ENCODE data around the gene JAGN1.
"Not testable (repeated sequence)": the region's sequence is repeated elsewhere in the genome, so short reads cannot be mapped to it uniquely, and the experiment has no call there.

Gene JAGN1

DNA sequence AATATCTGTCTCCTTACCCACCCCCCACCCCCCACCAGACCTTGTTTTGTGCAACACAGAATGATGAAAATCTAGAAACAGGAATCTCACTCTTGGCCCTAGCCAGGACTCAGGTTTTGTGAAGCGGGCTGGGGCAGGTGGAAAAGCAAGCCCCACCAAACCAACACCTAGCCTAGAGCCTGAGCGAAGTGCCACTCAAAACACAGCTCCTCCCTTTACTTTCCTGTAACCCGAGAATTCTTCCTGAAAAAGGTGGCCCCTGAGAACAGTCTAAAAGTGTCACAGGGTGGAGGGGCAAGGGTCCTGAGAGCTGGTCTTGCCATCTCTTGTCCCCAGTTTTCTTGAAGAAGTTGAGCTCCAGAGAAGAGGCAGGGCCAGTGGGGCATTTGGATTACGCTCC, 29.2 kb upstream of the JAGN1 start:
- no peaks in the 10 kb centered on the region for H3K9me3 Mint-ChIP-seq
- no peak overlapping the region for H3K4me3 Mint-ChIP-seq
- peaks cover 3 to 6% of the 10 kb centered on the region in 2 donors for H3K4me1 Mint-ChIP-seq
- no peaks in the 10 kb centered on the region for H3K36me3 Mint-ChIP-seq
- DNase-seq: no peak
- H3K27ac Mint-ChIP-seq: no peak overlapping the region
- peaks cover 7 to 16% of the 10 kb centered on the region in 2 donors for H3K27me3 Mint-ChIP-seq
- ATAC-seq (replicated peaks): no peak

DNA sequence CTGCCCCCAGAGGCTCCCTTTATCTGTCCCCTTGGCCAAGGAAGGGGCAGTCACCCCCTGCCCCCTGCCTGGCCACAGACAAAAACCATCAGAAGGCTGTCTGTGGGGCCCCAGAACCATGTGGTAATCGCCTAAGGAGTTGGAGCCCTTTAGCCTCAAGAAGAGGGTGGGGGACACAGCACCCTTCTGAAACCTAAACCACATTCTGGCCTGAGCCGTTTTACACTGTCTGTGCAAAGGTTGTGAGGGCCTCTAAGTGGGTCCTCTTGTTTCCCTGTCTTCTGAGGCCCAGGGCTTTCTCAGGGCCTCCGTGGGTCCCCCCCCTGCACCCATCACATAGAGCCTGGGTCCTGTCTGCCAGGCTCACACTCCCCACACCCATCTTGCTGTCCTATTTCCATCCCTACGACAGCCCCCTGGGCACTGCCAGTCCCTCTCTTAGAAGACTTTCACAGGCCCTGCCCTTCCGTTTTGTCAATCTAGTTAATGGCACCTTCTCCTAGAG, 28.7 kb upstream of the JAGN1 start:
- Mint-ChIP-seq H3K27me3 (peaks cover 7 to 16% of the 10 kb centered on the region in 2 donors), H3K4me3 (no peak overlapping the region)

DNA sequence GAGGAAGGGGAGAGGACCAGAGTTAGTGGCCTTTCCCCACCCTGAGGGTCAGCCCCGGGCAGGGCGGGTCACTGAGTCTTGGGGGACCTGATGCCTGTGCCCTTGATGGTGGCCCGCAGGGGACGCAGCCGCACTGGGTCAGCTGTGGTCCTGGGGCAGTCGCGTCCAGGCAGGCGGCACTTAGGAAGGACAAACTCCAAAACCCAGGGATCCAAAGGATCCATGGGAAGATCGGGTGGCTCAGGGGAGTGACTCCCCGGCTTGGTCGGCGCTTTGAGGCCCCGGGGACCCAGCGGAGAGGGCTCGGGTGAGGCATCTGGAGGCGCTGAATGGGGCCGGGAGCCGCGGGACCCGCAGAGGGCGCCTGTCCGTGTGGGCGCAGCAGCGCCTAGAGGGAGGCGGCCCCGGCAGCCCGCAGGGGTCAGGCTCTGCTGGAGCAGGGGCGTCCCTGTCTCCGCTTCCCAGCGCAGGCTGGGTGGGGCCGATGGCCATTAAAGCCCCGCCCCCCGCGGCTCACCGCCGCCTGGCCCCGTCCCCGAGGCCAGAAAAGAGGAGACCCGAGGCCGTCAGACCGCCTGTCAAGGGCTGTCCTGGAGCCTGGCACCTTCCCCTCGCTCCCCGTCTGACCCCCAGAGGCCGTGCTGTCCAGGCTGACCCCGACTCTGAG, 27.9 kb upstream of the JAGN1 start:
- no peaks in the 10 kb centered on the region for H3K9me3 Mint-ChIP-seq
- peaks cover 3 to 6% of the 10 kb centered on the region in 2 donors for H3K4me1 Mint-ChIP-seq
- H3K27me3 Mint-ChIP-seq: peaks cover 7 to 16% of the 10 kb centered on the region in 2 donors
- H3K36me3 Mint-ChIP-seq: no peaks in the 10 kb centered on the region
- H3K4me3 Mint-ChIP-seq: peak overlapping the region in 1 of 2 donors; percentile 70
- ATAC-seq (replicated peaks) (peak; percentile 82 to 88), DNase-seq (no peak)
- H3K27ac Mint-ChIP-seq: no peak overlapping the region

More for the DNA sequence above, 28.7 kb upstream of the JAGN1 start:
- DNase-seq (no peak), ATAC-seq (replicated peaks) (no peak)
- H3K9me3 Mint-ChIP-seq: no peaks in the 10 kb centered on the region
- H3K27ac Mint-ChIP-seq: no peak overlapping the region
- H3K4me1 Mint-ChIP-seq: peaks cover 3 to 6% of the 10 kb centered on the region in 2 donors
- no peaks in the 10 kb centered on the region for H3K36me3 Mint-ChIP-seq

DNA sequence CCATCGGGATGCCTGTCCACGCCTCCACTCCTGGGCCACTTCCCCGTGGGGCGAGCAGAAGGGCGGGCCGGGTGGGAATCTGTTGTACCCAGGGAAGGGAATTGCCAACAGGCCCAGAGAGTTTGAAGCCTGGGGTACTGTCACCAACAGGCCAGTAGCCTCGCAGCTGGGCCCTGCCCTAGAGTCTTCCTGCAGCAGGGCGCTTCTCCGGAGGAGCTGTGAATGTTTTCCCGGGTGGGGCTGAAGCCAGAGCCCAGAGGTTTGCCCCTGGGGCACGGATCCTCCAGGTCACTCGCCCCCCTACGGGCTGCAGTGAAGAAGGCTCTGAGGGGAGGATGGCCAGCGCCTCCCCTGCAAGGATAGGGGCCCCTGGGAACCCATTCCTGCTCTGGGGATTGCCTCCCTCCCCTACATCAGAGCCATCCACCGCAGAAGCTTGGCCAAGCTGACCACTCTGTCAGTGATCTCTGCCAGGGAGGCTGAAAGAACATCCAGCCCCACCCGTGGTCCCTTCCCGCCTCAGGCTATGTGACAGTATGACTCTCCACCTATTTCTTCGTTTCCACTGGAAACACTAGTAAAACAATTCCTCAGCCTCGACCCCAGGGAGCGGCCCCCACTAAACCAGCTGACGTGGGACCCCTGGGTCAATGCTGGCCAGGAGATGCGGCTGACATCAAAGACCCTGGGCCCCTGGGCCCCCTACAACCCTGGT, 27.2 kb upstream of the JAGN1 start:
- no peaks in the 10 kb centered on the region for H3K36me3 Mint-ChIP-seq
- no peak for DNase-seq
- H3K27me3 Mint-ChIP-seq: peaks cover 7 to 16% of the 10 kb centered on the region in 2 donors
- no peaks in the 10 kb centered on the region for H3K9me3 Mint-ChIP-seq
- ATAC-seq (replicated peaks): no peak
- H3K4me3 Mint-ChIP-seq: no peak overlapping the region
- H3K27ac Mint-ChIP-seq: no peak overlapping the region
- peaks cover 3 to 6% of the 10 kb centered on the region in 2 donors for H3K4me1 Mint-ChIP-seq

DNA sequence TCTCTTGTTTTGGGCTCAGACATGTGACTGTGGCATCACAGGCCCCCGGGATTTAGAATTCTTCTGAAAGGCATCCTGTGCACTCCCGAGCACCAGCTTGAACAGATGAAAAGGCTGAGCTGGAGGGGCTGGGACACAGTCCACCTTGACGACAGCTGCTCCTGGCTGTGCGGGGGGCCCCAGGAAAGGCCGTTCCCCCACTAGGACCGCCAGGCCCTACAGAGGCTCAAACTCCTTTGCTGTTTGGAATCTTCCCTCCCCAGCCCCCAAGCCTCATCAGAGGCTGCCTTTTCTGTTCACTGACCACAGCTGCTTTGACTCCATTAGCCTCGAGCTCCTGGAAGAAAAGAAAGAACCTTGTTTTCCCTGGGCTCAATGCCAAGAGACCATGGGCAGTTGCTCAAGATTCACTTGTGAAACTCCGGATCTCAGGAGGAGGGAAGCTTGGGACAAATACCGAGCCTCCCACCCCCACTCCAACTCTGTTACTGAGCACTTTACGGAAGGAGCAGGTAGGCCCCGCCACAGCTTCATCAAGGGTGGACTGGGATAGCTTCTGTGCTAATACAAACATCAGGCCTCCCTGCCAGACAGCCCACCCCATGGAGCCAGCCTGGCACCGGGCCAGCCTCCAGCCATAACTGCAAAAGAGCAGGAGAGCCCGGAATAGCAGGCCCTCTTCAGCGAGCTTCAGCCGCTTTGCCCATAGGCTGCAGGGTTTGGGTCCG, 26.0 kb upstream of the JAGN1 start:
- H3K9me3 Mint-ChIP-seq: no peaks in the 10 kb centered on the region
- peaks cover 3 to 6% of the 10 kb centered on the region in 2 donors for H3K4me1 Mint-ChIP-seq
- H3K27ac Mint-ChIP-seq: no peak overlapping the region
- H3K36me3 Mint-ChIP-seq: no peaks in the 10 kb centered on the region
- H3K4me3 Mint-ChIP-seq: no peak overlapping the region
- no peak for ATAC-seq (replicated peaks)
- DNase-seq: no peak
- H3K27me3 Mint-ChIP-seq: peaks cover 7 to 16% of the 10 kb centered on the region in 2 donors

DNA sequence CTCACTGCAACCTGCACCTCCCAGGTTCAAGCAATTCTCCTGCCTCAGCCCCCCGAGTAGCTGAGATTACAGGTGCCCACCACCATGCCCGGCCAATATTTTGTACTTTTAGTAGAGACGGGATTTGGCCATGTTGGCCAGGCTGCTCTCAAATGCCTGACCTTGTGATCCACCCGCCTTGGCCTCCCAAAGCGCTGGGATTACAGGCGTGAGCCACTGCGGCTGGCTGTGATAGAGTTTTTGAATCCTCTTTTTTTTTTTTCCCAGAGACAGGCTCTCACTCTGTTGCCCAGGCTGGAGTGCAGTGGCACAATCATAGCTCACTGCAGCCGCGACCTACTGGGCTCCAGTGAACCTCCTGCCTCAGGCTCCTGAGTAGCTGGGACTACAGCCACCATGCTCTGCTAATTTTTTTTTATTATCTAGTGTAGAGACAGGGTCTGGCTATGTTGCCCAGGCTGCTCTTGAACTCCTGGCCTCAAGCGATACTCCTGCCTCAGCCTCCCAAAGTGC, 25.2 kb upstream of the JAGN1 start:
- H3K4me3 Mint-ChIP-seq; H3K9me3 Mint-ChIP-seq; DNase-seq; H3K36me3 Mint-ChIP-seq; H3K4me1 Mint-ChIP-seq; ATAC-seq (replicated peaks); H3K27ac Mint-ChIP-seq: not testable (repeated sequence)
- H3K27me3 Mint-ChIP-seq: peaks cover 7 to 16% of the 10 kb centered on the region in 2 donors

DNA sequence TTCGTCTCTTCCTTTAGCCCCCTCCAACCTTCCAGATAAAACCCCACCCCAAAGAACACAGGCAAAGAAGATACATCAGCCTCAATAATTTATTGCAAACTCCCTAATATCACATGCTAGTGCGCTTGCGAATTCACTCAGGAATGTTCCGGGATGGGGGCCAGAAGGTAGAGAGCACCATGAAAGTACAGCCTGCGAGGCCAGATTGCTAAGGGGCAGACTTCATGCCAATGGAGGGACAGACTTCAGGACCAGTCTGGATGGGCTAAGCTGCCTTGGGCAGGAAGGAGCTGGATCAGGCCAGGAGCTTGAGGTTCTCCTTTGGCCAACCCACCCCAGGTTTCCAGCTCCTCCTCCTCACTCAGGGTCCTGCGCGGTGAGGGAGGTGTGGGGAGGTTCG, 23.8 kb upstream of the JAGN1 start:
- H3K27ac Mint-ChIP-seq: no peak overlapping the region
- no peak for DNase-seq
- no peaks in the 10 kb centered on the region for H3K36me3 Mint-ChIP-seq
- peaks cover 7 to 15% of the 10 kb centered on the region in 2 donors for H3K27me3 Mint-ChIP-seq
- no peak overlapping the region for H3K4me3 Mint-ChIP-seq
- peaks cover 3 to 6% of the 10 kb centered on the region in 2 donors for H3K4me1 Mint-ChIP-seq
- no peaks in the 10 kb centered on the region for H3K9me3 Mint-ChIP-seq
- ATAC-seq (replicated peaks): no peak

DNA sequence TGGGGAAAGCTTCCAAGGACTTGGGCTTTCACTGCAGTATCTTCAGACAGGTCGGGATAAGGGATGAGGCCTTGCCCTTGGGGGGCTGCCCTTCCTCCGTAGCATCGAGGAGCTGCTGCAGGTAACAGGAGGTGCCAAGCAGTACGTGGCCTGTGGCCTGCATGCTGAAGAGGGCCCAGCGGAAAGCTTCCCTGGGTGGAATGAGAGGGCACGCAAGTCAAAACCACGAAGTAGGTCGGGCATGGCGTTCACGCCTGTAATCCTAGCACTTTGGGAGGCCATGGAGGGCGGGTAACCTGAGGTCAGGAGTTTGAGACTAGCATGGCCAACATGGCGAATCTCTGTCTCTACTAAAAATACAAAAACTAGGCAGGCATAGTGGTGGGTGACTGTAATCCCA, 23.3 kb upstream of the JAGN1 start:
- no peak for ATAC-seq (replicated peaks)
- Mint-ChIP-seq H3K4me3 (no peak overlapping the region), H3K36me3 (no peaks in the 10 kb centered on the region), H3K9me3 (no peaks in the 10 kb centered on the region), H3K4me1 (peaks cover 3 to 4% of the 10 kb centered on the region in 2 donors), H3K27ac (no peak overlapping the region), H3K27me3 (peaks cover 3 to 10% of the 10 kb centered on the region in 2 donors)
- DNase-seq: no peak

DNA sequence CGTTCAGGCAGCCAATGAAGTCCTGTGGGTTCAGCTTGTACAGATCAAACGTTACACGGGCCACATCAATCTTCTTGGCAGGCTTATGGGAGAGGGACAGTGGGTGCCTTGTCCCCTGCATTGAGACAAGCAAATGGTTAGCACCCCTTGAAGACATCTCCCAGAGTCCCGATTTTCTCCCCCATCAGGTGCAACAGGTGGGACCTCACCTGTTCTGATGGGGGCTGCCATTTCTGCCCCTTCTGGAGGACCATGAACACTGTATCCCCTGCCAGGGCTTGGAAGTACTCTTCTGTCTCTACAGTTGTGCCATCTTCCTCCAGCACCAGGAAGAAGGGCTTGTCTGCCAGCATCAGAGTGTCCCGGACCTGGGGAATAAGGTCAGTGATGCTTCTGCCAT, 20.5 kb upstream of the JAGN1 start:
- Mint-ChIP-seq H3K27me3 (no peaks in the 10 kb centered on the region), H3K4me3 (no peak overlapping the region), H3K27ac (no peak overlapping the region), H3K4me1 (no peaks in the 10 kb centered on the region), H3K36me3 (no peaks in the 10 kb centered on the region), H3K9me3 (no peaks in the 10 kb centered on the region)
- ATAC-seq (replicated peaks) (no peak), DNase-seq (no peak)

DNA sequence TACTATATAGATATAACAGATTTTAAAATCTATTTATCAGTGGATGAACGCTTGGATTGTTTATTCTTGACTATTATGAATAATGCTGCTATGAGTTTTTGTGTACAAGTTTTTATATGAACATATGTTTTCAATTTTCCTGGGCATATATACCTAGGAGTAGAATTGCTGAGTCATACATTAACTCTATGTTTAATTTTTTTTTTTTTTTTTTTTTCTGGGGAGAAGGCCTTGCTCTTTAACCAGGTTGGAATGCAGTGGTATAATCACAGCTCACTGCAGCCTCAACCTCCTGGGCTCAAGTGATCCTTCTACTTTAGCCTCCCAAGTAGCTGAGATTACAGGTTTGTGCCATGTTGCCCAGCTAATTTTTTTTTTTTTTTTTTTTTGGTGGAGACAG, 19.4 kb upstream of the JAGN1 start:
- Mint-ChIP-seq H3K27me3 (peaks cover 0 to 3% of the 10 kb centered on the region in 2 donors), H3K36me3 (no peaks in the 10 kb centered on the region), H3K9me3 (no peaks in the 10 kb centered on the region), H3K4me3 (no peak overlapping the region), H3K4me1 (no peaks in the 10 kb centered on the region), H3K27ac (no peak overlapping the region)
- no peak for ATAC-seq (replicated peaks)
- no peak for DNase-seq

DNA sequence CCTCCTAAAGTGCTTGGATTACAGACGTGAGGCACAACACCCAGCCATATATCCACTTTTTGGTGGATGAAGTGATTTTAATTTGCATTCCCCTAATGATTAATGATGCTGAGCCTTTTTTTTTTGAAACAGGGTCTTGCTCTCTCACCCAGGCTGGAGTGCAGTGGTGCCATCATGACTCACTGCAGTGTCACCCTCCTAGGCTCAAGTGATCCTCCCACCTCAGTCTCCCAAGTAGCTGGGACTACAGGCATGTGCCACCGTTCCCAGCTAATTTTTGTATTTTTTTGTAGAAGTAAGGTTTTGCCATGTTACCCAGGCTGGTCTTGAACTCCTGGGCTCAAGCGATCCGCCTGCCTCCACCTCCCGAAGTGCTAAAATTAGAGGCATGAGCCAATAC, 18.3 kb upstream of the JAGN1 start:
- ATAC-seq (replicated peaks); H3K27ac Mint-ChIP-seq; H3K9me3 Mint-ChIP-seq; H3K4me3 Mint-ChIP-seq; H3K4me1 Mint-ChIP-seq; H3K36me3 Mint-ChIP-seq; DNase-seq; H3K27me3 Mint-ChIP-seq: not testable (repeated sequence)

DNA sequence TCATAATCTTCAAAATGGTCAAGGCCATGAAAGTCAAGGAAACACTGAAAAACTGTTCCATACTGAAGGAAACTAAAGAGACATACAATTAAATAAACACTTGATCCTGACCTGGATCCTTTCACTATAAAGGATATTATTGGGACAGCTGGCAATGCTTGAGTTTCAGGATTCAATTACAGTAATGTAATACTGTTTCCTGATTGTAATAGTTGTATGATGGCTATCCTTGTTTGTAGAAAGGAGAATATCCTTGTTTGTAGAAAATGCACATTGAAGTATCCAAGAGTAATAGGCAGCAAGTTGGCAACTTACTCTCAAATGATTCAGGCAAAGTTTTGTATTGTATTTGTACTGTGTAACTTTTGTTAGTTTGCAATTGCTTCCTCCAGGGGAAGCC, 15.0 kb upstream of the JAGN1 start:
- no peaks in the 10 kb centered on the region for H3K36me3 Mint-ChIP-seq
- H3K4me3 Mint-ChIP-seq: no peak overlapping the region
- H3K27ac Mint-ChIP-seq: no peak overlapping the region
- H3K27me3 Mint-ChIP-seq: peaks cover 12 to 14% of the 10 kb centered on the region in 2 donors
- H3K4me1 Mint-ChIP-seq: no peaks in the 10 kb centered on the region
- ATAC-seq (replicated peaks) (no peak), DNase-seq (no peak)
- H3K9me3 Mint-ChIP-seq: no peaks in the 10 kb centered on the region

DNA sequence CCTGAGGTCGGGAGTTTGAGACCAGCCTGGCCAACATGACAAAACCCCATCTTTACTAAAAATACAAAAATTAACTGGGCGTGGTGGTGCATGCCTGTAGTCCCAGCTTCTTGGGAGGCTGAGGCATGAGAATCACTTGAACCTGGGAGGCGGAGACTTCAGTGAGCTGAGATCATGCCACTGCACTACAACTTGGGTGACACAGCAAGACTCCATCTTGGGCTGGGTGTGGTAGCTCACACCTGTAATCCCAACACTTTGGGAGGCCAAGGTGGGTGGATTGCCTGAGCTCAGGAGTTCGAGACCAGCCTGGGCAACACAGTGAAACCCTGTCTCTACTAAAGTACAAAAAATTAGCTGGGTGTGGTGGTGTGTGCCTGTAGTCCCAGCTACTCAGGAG, 14.2 kb upstream of the JAGN1 start:
- H3K27me3 Mint-ChIP-seq: peaks cover 12 to 14% of the 10 kb centered on the region in 2 donors

DNA sequence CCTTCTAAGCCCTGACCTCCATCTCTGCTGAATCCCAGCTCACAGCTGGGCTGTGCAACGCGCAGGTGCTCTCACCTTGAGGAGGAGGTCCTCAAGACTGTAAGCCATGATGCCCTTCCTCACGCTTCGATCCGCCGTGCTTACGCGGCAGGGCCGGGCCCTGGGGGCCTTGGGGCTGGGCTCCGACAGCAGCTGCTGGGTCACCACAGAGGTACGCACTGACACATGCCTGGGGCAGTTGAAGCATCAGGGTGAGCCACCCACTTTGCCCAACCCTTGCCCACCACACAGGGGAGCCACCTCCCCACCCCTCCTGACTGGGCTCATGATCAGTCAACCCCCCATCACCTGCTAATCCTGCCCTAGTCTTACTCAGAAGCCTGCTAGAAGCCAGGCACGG, 13.4 kb upstream of the JAGN1 start:
- ATAC-seq (replicated peaks) (no peak), DNase-seq (no peak)
- H3K4me1 Mint-ChIP-seq: no peaks in the 10 kb centered on the region
- H3K9me3 Mint-ChIP-seq: no peaks in the 10 kb centered on the region
- no peaks in the 10 kb centered on the region for H3K36me3 Mint-ChIP-seq
- H3K27ac Mint-ChIP-seq: no peak overlapping the region
- peaks cover 12 to 14% of the 10 kb centered on the region in 2 donors for H3K27me3 Mint-ChIP-seq
- H3K4me3 Mint-ChIP-seq: no peak overlapping the region

More for the DNA sequence above, 14.2 kb upstream of the JAGN1 start:
- not testable (repeated sequence) for DNase-seq; H3K4me3 Mint-ChIP-seq; H3K36me3 Mint-ChIP-seq; H3K4me1 Mint-ChIP-seq; ATAC-seq (replicated peaks); H3K9me3 Mint-ChIP-seq
- H3K27ac Mint-ChIP-seq: peak overlapping the region; percentile 10

All from stimulated activated naive B cell treated with anti-CD40 and anti-IgM and Interleukin-4, amounts not matched to agents 10 μg/mL and 1 μg/mL and 100 μg/mL, for 72 hours (primary cell).